GM23338 (cell line): Measurements from ENCODE around the gene VENTX. TPM values are rescaled to one million over a fixed set of nuclear protein-coding genes. Genes with fewer than 3 reads are reported as not detected.

Experiments
- ATAC-seq: fragments of 200-7000 bp; cut with Tn5 transposase; 3 replicates; pipeline ENCODE4 v1.9.1; 2020
- DNase-seq: peaks from one replicate; pipeline ENCODE4 v3.0.0-alpha.2; 2015; ENCODE audit warnings: low spot score
- H2AFZ ChIP-seq: fragments of 200-600 bp; sonication (generic); 2 replicates; pipeline ENCODE4 v1.8.0; 2016; ENCODE audit warnings: antibody characterized with exemption, mild to moderate bottlenecking, moderate library complexity
- H3F3A ChIP-seq: fragments of 200-600 bp; sonication (generic); replicated peaks from 2 replicates; pipeline ENCODE4 v1.8.0; 2017; ENCODE audit warnings: antibody characterized with exemption, mixed run types, low read depth
- H3K27ac ChIP-seq: fragments of 200-600 bp; sonication (generic); 2 replicates; pipeline ENCODE4 v1.6.1; 2016; ENCODE audit warnings: low read depth
- H3K27me3 ChIP-seq: fragments of 200-600 bp; sonication (generic); 2 replicates; pipeline ENCODE4 v1.8.0; 2016; ENCODE audit warnings: mild to moderate bottlenecking, mixed run types, moderate library complexity; ENCODE audit not compliant: insufficient read depth
- H3K36me3 ChIP-seq: fragments of 200-600 bp; sonication (generic); 2 replicates; pipeline ENCODE4 v1.8.0; 2016; ENCODE audit warnings: mild to moderate bottlenecking; ENCODE audit not compliant: insufficient read depth
- H3K4me1 ChIP-seq: fragments of 200-600 bp; sonication (generic); 2 replicates; pipeline ENCODE4 v1.8.0; 2016; ENCODE audit warnings: mild to moderate bottlenecking, moderate library complexity; ENCODE audit not compliant: insufficient read depth
- H3K4me2 ChIP-seq: fragments of 200-600 bp; sonication (generic); 2 replicates; pipeline ENCODE4 v1.7.1; 2017; ENCODE audit warnings: mixed run types
- H3K4me3 ChIP-seq: fragments of 200-600 bp; sonication (generic); 2 replicates; pipeline ENCODE4 v1.6.1; 2016; ENCODE audit warnings: mixed run types
- H3K79me2 ChIP-seq: fragments of 200-600 bp; sonication (generic); replicated peaks from 2 replicates; pipeline ENCODE4 v1.8.0; 2017; ENCODE audit warnings: mild to moderate bottlenecking; ENCODE audit not compliant: insufficient read depth
- H3K9me2 ChIP-seq: fragments of 200-600 bp; sonication (generic); 2 replicates; pipeline ENCODE4 v1.8.0; 2017; ENCODE audit not compliant: insufficient read depth
- H4K20me1 ChIP-seq: fragments of 200-600 bp; sonication (generic); replicated peaks from 2 replicates; pipeline ENCODE4 v1.8.0; 2017; ENCODE audit warnings: mild to moderate bottlenecking; ENCODE audit not compliant: insufficient read depth
- H3K27ac Mint-ChIP-seq: 2 replicates; pipeline ENCODE4 v1.8.0; 2020; ENCODE audit warnings: inconsistent platforms, mild to moderate bottlenecking, moderate library complexity, mixed read lengths
- H3K27me3 Mint-ChIP-seq: 3 replicates; pipeline ENCODE4 v1.8.0; 2022; ENCODE audit warnings: low read depth, mild to moderate bottlenecking, moderate library complexity, mixed read lengths, inconsistent platforms; ENCODE audit not compliant: insufficient read depth, poor library complexity
- H3K36me3 Mint-ChIP-seq: 3 replicates; pipeline ENCODE4 v1.8.0; 2021; ENCODE audit warnings: low read depth, mild to moderate bottlenecking, inconsistent platforms, moderate library complexity, mixed read lengths
- H3K4me1 Mint-ChIP-seq: 3 replicates; pipeline ENCODE4 v1.8.0; 2020; ENCODE audit warnings: mild to moderate bottlenecking, inconsistent platforms, mixed read lengths
- H3K4me3 Mint-ChIP-seq: 3 replicates; pipeline ENCODE4 v1.8.0; 2021; ENCODE audit warnings: moderate library complexity, mild to moderate bottlenecking, inconsistent platforms, mixed read lengths
- H3K9me3 Mint-ChIP-seq: 3 replicates; pipeline ENCODE4 v1.8.0; 2020; ENCODE audit warnings: moderate library complexity, mild to moderate bottlenecking, inconsistent platforms, mixed read lengths
- CREB1 ChIP-seq: fragments of 250-450 bp; sonication (Bioruptor Pico); IDR thresholded peaks from 2 replicates; pipeline ENCODE4 v1.5.0; 2020; ENCODE audit warnings: low read depth, mild to moderate bottlenecking, moderate library complexity
- CTCF ChIP-seq, 2 experiments: fragments of 200-600 bp in 1 of 2; sonication (generic) in 1 of 2; conservative IDR thresholded peaks; 2 replicates each; pipeline versions ENCODE4 v1.5.1 to v1.6.1; 2016 to 2017; ENCODE audit warnings: antibody characterized with exemption in 2 of 2, low read depth in 2 of 2, mild to moderate bottlenecking in 2 of 2, moderate library complexity in 1 of 2
- ETS1 ChIP-seq: IDR thresholded peaks from 2 replicates; pipeline ENCODE4 v1.6.1; 2016; ENCODE audit warnings: antibody characterized with exemption
- EZH2 ChIP-seq: fragments of 200-600 bp; sonication (generic); IDR thresholded peaks from one replicate; pipeline ENCODE4 v1.8.0; 2017; ENCODE audit warnings: antibody characterized with exemption, mild to moderate bottlenecking, low read depth; ENCODE audit not compliant: unreplicated experiment
- EZH2phosphoT487 ChIP-seq: fragments of 200-600 bp; sonication (generic); IDR thresholded peaks from one replicate; pipeline ENCODE4 v1.8.1; 2018; ENCODE audit warnings: antibody characterized with exemption; ENCODE audit not compliant: unreplicated experiment
- JUNB ChIP-seq: IDR thresholded peaks from one replicate; pipeline ENCODE4 v1.6.1; 2016; ENCODE audit warnings: antibody characterized with exemption; ENCODE audit not compliant: unreplicated experiment
- NANOG ChIP-seq: IDR thresholded peaks from 2 replicates; pipeline ENCODE4 v1.6.1; 2016; ENCODE audit warnings: antibody characterized with exemption, borderline replicate concordance
- POLR2AphosphoS5 ChIP-seq: IDR thresholded peaks from 2 replicates; pipeline ENCODE4 v1.6.1; 2016; ENCODE audit warnings: antibody characterized with exemption, low read depth
- REST ChIP-seq: IDR thresholded peaks from one replicate; pipeline ENCODE4 v1.6.1; 2018; ENCODE audit warnings: antibody characterized with exemption; ENCODE audit not compliant: unreplicated experiment
- STAT1 ChIP-seq: IDR thresholded peaks from one replicate; pipeline ENCODE4 v1.6.1; 2016; ENCODE audit warnings: antibody characterized with exemption; ENCODE audit not compliant: unreplicated experiment
- ZNF114 ChIP-seq: fragments of 250-450 bp; sonication (Bioruptor Pico); IDR thresholded peaks from 2 replicates; pipeline ENCODE4 v1.5.0; 2020; ENCODE audit warnings: mild to moderate bottlenecking, moderate library complexity
- ZNF331 ChIP-seq: fragments of 250-450 bp; sonication (Bioruptor Pico); IDR thresholded peaks from 2 replicates; pipeline ENCODE4 v1.5.0; 2020; ENCODE audit warnings: low read depth, mild to moderate bottlenecking, moderate library complexity
- ZNF462 ChIP-seq: fragments of 250-450 bp; sonication (Bioruptor Pico); IDR thresholded peaks from 2 replicates; pipeline ENCODE4 v1.5.0; 2020; ENCODE audit warnings: mild to moderate bottlenecking, moderate library complexity
- polyA plus RNA-seq: library from polyadenylated mRNA; unstranded; fragments of >200 nt; fragmentation: Nextera tagmentation; extraction: Ambion mirVana; gene quantifications from 2 replicates; pipeline ENCODE4 v1.2.1, GENCODE V29; 2016
- total RNA-seq: library from RNA; depleted of rRNA; stranded (reverse); fragments of >200 nt; shearing (Covaris generic); gene quantifications from 2 replicates; pipeline ENCODE4 v1.2.3, GENCODE V29; 2014

VENTX gene
- total and polyA plus RNA-seq, 2 experiments from 2014 or later: 4.8 to 8.1 TPM

GRCh38 chr10:133272964-133273420 is 35.3 kb downstream of the VENTX start:
- Histone ChIP-seq H3K4me3 (no peak overlapping the region), H3F3A (no peaks in the 10 kb centered on the region), H3K27ac (no peak overlapping the region), H3K36me3 (no peaks in the 10 kb centered on the region), H3K27me3 (no peaks in the 10 kb centered on the region), H4K20me1 (no peaks in the 10 kb centered on the region), H3K4me1 (no peaks in the 10 kb centered on the region), H2AFZ (no peak overlapping the region), H3K9me2 (no peaks in the 10 kb centered on the region), H3K79me2 (no peaks in the 10 kb centered on the region), H3K4me2 (no peak overlapping the region)
- DNase-seq (no peak), ATAC-seq (no peak)
- TF ChIP-seq REST: no peak
- TF ChIP-seq ZNF114 (CRISPR knock-in tag): no peak
- no peak for TF ChIP-seq CTCF (conservative IDR thresholded peaks at IDR 0.05; ENCODE audit: low read depth in 2 of 2)
- no peak for TF ChIP-seq JUNB
- TF ChIP-seq STAT1: no peak
- no peak for TF ChIP-seq ETS1
- no peak for TF ChIP-seq NANOG
- no peak for TF ChIP-seq EZH2phosphoT487
- TF ChIP-seq CREB1: no peak
- no peak for TF ChIP-seq ZNF331 (CRISPR knock-in tag)
- TF ChIP-seq POLR2AphosphoS5: no peak
- TF ChIP-seq EZH2: no peak
- no peak for TF ChIP-seq ZNF462 (CRISPR knock-in tag)
- Mint-ChIP-seq H3K27ac (no peak overlapping the region), H3K4me3 (no peak overlapping the region), H3K9me3 (no peaks in the 10 kb centered on the region), H3K4me1 (peaks cover 4% of the 10 kb centered on the region; the same call in 2 of the 3 replicates), H3K36me3 (no peaks in the 10 kb centered on the region), H3K27me3 (peaks cover 5% of the 10 kb centered on the region)
